ENCODE measurements around the gene TMEFF2. TPM values are rescaled to one million over a fixed set of nuclear protein-coding genes. Genes with fewer than 3 reads are reported as not detected.
A peak's percentile ranks its signal among the peaks of the same experiment; 100 is the strongest.

Gene TMEFF2
- polyA plus RNA-seq, 1 of the 3 experiments (the other 2 are of a cell fraction) = 5.4 TPM

GRCh38 chr2:191927319-191927867 lies 267.3 kb downstream of the TMEFF2 start (continued):
- TF ChIP-seq EP300 (IDR thresholded peaks at IDR 0.05; ENCODE audit: borderline replicate concordance in 1 of 2, low read depth in 1 of 2, low read length in 1 of 2) (peak in 1 of 2 experiments; percentile 75; a peak in 1 of 4 replicates), REST (IDR thresholded peaks at IDR 0.05; ENCODE audit: low read depth, low read length) (no peak), FOSL2 (IDR thresholded peaks at IDR 0.05; ENCODE audit: borderline replicate concordance, low read depth) (peak; percentile 60), USF1 (IDR thresholded peaks at IDR 0.05; ENCODE audit: borderline replicate concordance, low read depth) (no peak), RXRA (IDR thresholded peaks at IDR 0.05; ENCODE audit: borderline replicate concordance, low read depth) (0 out of 2 replicates have a peak, but pooled peaks have one; percentile 28), PBX3 (IDR thresholded peaks at IDR 0.05) (peak; percentile 74), EZH2phosphoT487 (IDR thresholded peaks at IDR 0.05; ENCODE audit: borderline replicate concordance, low read depth) (no peak), CTCF (IDR thresholded peaks at IDR 0.05) (no peak), NRF1 (IDR thresholded peaks at IDR 0.05; ENCODE audit: low read depth, low read length) (no peak), SIN3A (IDR thresholded peaks at IDR 0.05; ENCODE audit: borderline replicate concordance, low read depth, low read length) (0 out of 2 replicates have a peak, but pooled peaks have one; percentile 31), MEF2A (IDR thresholded peaks at IDR 0.05; ENCODE audit: borderline replicate concordance, low read depth) (no peak), JUND (IDR thresholded peaks at IDR 0.05) (peak; percentile 79), TCF12 (IDR thresholded peaks at IDR 0.05) (peak; percentile 88), CHD2 (IDR thresholded peaks at IDR 0.05; ENCODE audit: low read length, partially characterized antibody) (no peak), FOXM1 (IDR thresholded peaks at IDR 0.05; ENCODE audit: low read depth) (0 out of 2 replicates have a peak, but pooled peaks have one; percentile 31), IRF3 (IDR thresholded peaks at IDR 0.05; ENCODE audit: low read depth, low read length) (no peak), RCOR1 (IDR thresholded peaks at IDR 0.05; ENCODE audit: low read length) (no peak), GABPA (IDR thresholded peaks at IDR 0.05; ENCODE audit: low read depth) (no peak), TAF1 (IDR thresholded peaks at IDR 0.05; ENCODE audit: borderline replicate concordance, low read depth, low read length) (no peak), FOXJ3 (CRISPR knock-in tag; IDR thresholded peaks at IDR 0.05) (no peak), ELF1 (IDR thresholded peaks at IDR 0.05) (no peak), MXI1 (IDR thresholded peaks at IDR 0.05; ENCODE audit: low read depth, low read length) (no peak)
